Fibroblast of pulmonary artery (primary cell): ENCODE data around the gene ERFL.

Experiments used
- DNase-seq: peaks from one replicate; pipeline ENCODE4 v3.0.0-alpha.2; 2010; ENCODE audit warnings: low read depth
- H3K4me3 ChIP-seq: replicated peaks from 2 replicates; pipeline ENCODE4 v1.5.1; 2011; ENCODE audit warnings: low read depth, mild to moderate bottlenecking, control low read depth, low read length, moderate library complexity
- TF ChIP-seq, protein P1 (sequence below): IDR thresholded peaks from 2 replicates; pipeline ENCODE4 v1.5.1; 2011; ENCODE audit warnings: mild to moderate bottlenecking, control low read depth, low read length, inconsistent platforms; ENCODE audit errors: missing control alignments

Gene ERFL

GRCh38 chr19:41910992-41911888 is 17.0 kb downstream of the ERFL start:
- no peak overlapping the region for H3K4me3 ChIP-seq
- TF ChIP-seq, protein P1, sequence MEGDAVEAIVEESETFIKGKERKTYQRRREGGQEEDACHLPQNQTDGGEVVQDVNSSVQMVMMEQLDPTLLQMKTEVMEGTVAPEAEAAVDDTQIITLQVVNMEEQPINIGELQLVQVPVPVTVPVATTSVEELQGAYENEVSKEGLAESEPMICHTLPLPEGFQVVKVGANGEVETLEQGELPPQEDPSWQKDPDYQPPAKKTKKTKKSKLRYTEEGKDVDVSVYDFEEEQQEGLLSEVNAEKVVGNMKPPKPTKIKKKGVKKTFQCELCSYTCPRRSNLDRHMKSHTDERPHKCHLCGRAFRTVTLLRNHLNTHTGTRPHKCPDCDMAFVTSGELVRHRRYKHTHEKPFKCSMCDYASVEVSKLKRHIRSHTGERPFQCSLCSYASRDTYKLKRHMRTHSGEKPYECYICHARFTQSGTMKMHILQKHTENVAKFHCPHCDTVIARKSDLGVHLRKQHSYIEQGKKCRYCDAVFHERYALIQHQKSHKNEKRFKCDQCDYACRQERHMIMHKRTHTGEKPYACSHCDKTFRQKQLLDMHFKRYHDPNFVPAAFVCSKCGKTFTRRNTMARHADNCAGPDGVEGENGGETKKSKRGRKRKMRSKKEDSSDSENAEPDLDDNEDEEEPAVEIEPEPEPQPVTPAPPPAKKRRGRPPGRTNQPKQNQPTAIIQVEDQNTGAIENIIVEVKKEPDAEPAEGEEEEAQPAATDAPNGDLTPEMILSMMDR, result no peak
- DNase-seq, result no peak

DNA sequence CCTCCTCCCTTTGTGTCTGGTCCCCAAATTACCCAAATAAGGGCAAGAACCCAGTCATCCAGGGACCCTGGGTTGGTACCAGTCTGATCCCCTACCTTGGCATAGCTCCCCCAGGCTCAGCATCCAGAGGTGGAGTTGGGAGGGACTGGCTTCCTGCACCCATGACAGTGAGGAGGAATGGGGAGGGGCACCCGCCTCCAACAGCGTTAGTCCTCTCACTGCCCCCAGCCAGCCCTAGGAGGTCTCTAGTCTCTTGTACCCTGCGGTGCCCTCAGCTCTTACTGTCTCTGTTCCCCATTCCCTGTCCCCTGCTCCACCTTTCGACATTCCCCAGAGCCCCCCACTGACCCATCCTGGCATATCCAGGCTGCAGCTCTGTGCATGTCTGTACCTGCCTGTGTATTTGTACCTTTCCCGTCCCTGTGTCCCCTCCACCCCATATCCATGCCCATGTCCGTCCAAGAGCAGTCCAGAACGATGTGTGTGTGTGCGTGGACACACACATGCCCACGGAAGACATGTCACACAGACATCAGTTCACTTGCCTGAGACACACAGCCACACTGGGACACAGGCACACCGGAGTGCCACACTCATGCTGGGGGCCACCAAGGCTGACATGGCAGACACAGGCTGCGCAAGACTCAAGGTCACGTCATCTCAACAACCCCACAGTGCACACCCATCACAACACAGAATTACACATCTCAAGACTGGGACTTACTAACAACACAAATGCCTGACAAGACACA is 17.8 kb downstream of the ERFL start:
- DNase-seq, result no peak
- H3K4me3 ChIP-seq, result no peak overlapping the region
- TF ChIP-seq, protein P1, result no peak

DNA sequence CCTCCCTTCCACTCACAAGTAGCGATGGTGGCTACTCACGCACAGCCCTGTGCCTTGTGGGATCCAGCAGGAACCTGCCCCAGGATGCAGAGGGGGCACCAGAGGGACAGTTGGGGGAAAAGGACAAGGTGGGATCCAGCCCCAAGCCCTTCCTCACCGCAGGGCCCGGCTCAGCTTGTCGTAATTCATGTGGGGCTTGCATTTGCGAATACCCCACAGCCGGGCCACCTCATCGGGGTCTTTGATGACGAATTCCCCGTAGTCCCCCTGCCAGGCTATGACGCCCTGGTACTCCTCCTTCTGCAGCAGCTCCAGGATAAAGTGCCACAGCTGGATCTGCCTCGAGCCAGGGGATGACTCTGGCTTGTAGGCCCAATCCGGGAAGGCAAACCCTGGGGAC is 18.5 kb downstream of the ERFL start:
- no peak overlapping the region for H3K4me3 ChIP-seq
- TF ChIP-seq, protein P1, result no peak
- DNase-seq, result no peak

GRCh38 chr19:41908724-41909464 is 19.4 kb downstream of the ERFL start:
- DNase-seq, result no peak
- H3K4me3 ChIP-seq, result no peak overlapping the region
- TF ChIP-seq, protein P1, result no peak

GRCh38 chr19:41907994-41908615 is 20.1 kb downstream of the ERFL start:
- DNase-seq, result no peak
- TF ChIP-seq, protein P1, result no peak
- no peak overlapping the region for H3K4me3 ChIP-seq

DNA sequence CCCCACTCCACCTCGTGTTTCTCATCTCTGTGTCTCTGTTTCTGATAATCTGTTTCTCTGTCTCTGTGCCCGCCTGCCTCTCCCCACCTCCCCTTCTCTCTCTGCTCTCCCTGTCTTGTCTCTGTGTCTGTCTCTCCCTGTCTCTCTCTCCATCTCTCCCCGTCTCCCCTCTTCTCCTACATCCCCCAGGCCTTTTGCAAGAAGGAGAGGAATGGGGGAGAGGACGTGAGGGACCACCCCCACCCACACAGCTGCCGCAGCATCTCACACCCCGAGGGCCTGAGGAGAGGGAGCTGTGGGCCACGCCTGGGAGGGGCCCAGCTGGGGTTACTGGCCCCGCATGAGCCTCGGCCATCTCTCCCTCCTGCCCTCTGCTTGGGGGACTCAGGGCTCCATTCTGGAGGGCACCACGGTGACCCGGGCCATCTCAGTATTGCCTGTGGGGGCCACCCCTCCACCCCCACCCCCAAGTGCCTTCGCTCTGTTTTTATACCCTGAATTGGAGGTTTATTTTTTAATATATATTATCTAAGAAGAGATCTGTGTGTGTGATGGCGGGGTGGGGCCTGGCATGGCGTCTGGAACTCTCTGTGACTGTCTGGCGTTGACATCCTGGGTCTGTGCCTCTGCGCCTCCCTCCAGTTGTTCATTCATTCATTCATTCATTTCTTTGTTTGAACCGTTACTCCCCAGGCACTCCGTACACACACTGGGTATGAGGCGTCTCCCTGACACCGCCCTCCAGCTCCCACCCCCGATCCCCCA is 21.2 kb downstream of the ERFL start:
- DNase-seq, result no peak
- H3K4me3 ChIP-seq, result no peak overlapping the region
- TF ChIP-seq, protein P1, result no peak
